Activated T-helper 1 cell treated with anti-CD3 and anti-CD28 coated beads, Interleukin-12 subunit alpha, Interleukin-12 subunit beta, Interleukin-2, Interleukin-4 antibody, amounts not matched to agents 30 ng/mL and 10 ng/mL and 1 ng/mL, durations not matched to agents 14 hours and 24 hours and 36 hours (primary cell): ENCODE data around the gene DLL1. TPM values are rescaled to one million over a fixed set of nuclear protein-coding genes. Genes with fewer than 3 reads are reported as not detected.
A peak's percentile ranks its signal among the peaks of the same experiment; 100 is the strongest.

Source experiments
- DNase-seq: peaks from one replicate; pipeline ENCODE4 v3.0.0; 2021; ENCODE audit warnings: low spot score
- H3K27ac Mint-ChIP-seq: one replicate; pipeline ENCODE4 v1.8.0; 2021; ENCODE audit warnings: mild to moderate bottlenecking, mixed read lengths
- H3K27me3 Mint-ChIP-seq: one replicate; pipeline ENCODE4 v1.8.0; 2022; ENCODE audit warnings: mild to moderate bottlenecking, moderate library complexity, mixed read lengths; ENCODE audit not compliant: insufficient read depth
- H3K36me3 Mint-ChIP-seq: one replicate; pipeline ENCODE4 v1.8.0; 2021; ENCODE audit warnings: low read depth, mixed read lengths
- H3K4me1 Mint-ChIP-seq: one replicate; pipeline ENCODE4 v1.8.0; 2021; ENCODE audit warnings: low read depth, mixed read lengths
- H3K4me3 Mint-ChIP-seq: one replicate; pipeline ENCODE4 v1.8.0; 2021; ENCODE audit warnings: mild to moderate bottlenecking, moderate library complexity, mixed read lengths
- H3K9me3 Mint-ChIP-seq: one replicate; pipeline ENCODE4 v1.8.0; 2021; ENCODE audit warnings: mixed read lengths
- intact Hi-C: fragments of 100-400 bp; cut with micrococcal nuclease; formaldehyde crosslinking; loops from one replicate; pipeline ENCODE4 v1.15.1; 2024
- total RNA-seq: library from RNA; stranded (reverse); gene quantifications from 2 replicates; pipeline ENCODE4 v1.2.3, GENCODE V29; 2022

DLL1 gene
- total RNA-seq, 1 donor from 2014 or later = not detected

- H3K27ac Mint-ChIP-seq = no peak overlapping the region
- H3K36me3 Mint-ChIP-seq = peaks cover 3% of the 10 kb centered on the region
- DNase-seq = no peak
- H3K4me3 Mint-ChIP-seq = no peak overlapping the region
- H3K9me3 Mint-ChIP-seq = no peaks in the 10 kb centered on the region
- intact Hi-C loops = no loop called here
- H3K4me1 Mint-ChIP-seq = peaks cover 14% of the 10 kb centered on the region
- peaks cover 58% of the 10 kb centered on the region for H3K27me3 Mint-ChIP-seq
These were observed 5.4 kb downstream of the DLL1 start for GRCh38 chr6:170285482-170285881.

- Mint-ChIP-seq H3K4me3 (no peak overlapping the region), H3K4me1 (peaks cover 8% of the 10 kb centered on the region), H3K27ac (no peak overlapping the region), H3K27me3 (peaks cover 57% of the 10 kb centered on the region), H3K36me3 (peaks cover 3% of the 10 kb centered on the region), H3K9me3 (no peaks in the 10 kb centered on the region)
- intact Hi-C loops = no loop called here
- DNase-seq = no peak
These were observed 5.9 kb downstream of the DLL1 start for GRCh38 chr6:170284866-170285469.

- peaks cover 3% of the 10 kb centered on the region for H3K36me3 Mint-ChIP-seq
- no peak for DNase-seq
- no peak overlapping the region for H3K27ac Mint-ChIP-seq
- H3K27me3 Mint-ChIP-seq = peaks cover 58% of the 10 kb centered on the region
- no peaks in the 10 kb centered on the region for H3K9me3 Mint-ChIP-seq
- H3K4me1 Mint-ChIP-seq = peaks cover 8% of the 10 kb centered on the region
- intact Hi-C loops = no loop called here
- no peak overlapping the region for H3K4me3 Mint-ChIP-seq
These were observed 6.6 kb downstream of the DLL1 start for GRCh38 chr6:170284126-170284773.

GRCh38 chr6:170283212-170284081, 7.4 kb downstream of the DLL1 start:
- Mint-ChIP-seq H3K9me3 (no peaks in the 10 kb centered on the region), H3K27me3 (peaks cover 54% of the 10 kb centered on the region), H3K27ac (no peak overlapping the region), H3K4me1 (peaks cover 2% of the 10 kb centered on the region), H3K36me3 (no peaks in the 10 kb centered on the region), H3K4me3 (no peak overlapping the region)
- no peak for DNase-seq
- intact Hi-C loops = no loop called here

- intact Hi-C loops = no loop called here
- no peak overlapping the region for H3K27ac Mint-ChIP-seq
- H3K36me3 Mint-ChIP-seq = no peaks in the 10 kb centered on the region
- DNase-seq = no peak
- H3K9me3 Mint-ChIP-seq = no peaks in the 10 kb centered on the region
- no peak overlapping the region for H3K4me3 Mint-ChIP-seq
- no peaks in the 10 kb centered on the region for H3K4me1 Mint-ChIP-seq
- peaks cover 52% of the 10 kb centered on the region for H3K27me3 Mint-ChIP-seq
These were observed 8.2 kb downstream of the DLL1 start for GRCh38 chr6:170282512-170283158.

GRCh38 chr6:170281331-170282292, 9.3 kb downstream of the DLL1 start:
- Mint-ChIP-seq H3K27ac (no peak overlapping the region), H3K4me1 (no peaks in the 10 kb centered on the region), H3K27me3 (peaks cover 51% of the 10 kb centered on the region), H3K9me3 (no peaks in the 10 kb centered on the region), H3K4me3 (no peak overlapping the region), H3K36me3 (no peaks in the 10 kb centered on the region)
- intact Hi-C loops = no loop called here
- DNase-seq = no peak

GRCh38 chr6:170280689-170281045, 10.2 kb downstream of the DLL1 start:
- H3K4me3 Mint-ChIP-seq = peak overlapping the region; percentile 30
- no peaks in the 10 kb centered on the region for H3K9me3 Mint-ChIP-seq
- H3K36me3 Mint-ChIP-seq = no peaks in the 10 kb centered on the region
- no peak for DNase-seq
- peaks cover 52% of the 10 kb centered on the region for H3K27me3 Mint-ChIP-seq
- no peaks in the 10 kb centered on the region for H3K4me1 Mint-ChIP-seq
- intact Hi-C loops = no loop called here
- no peak overlapping the region for H3K27ac Mint-ChIP-seq

- intact Hi-C loops = loop anchor here (10.0 kb wide), 1 partner anchor 135 kb away; no protein-coding TSS in a partner anchor
- H3K36me3 Mint-ChIP-seq = no peaks in the 10 kb centered on the region
- no peak overlapping the region for H3K27ac Mint-ChIP-seq
- H3K27me3 Mint-ChIP-seq = peaks cover 54% of the 10 kb centered on the region
- DNase-seq = no peak
- peak overlapping the region; percentile 30 for H3K4me3 Mint-ChIP-seq
- H3K4me1 Mint-ChIP-seq = no peaks in the 10 kb centered on the region
- H3K9me3 Mint-ChIP-seq = no peaks in the 10 kb centered on the region
These were observed 10.7 kb downstream of the DLL1 start for GRCh38 chr6:170279977-170280688.

GRCh38 chr6:170279426-170279825, 11.5 kb downstream of the DLL1 start:
- peaks cover 56% of the 10 kb centered on the region for H3K27me3 Mint-ChIP-seq
- no peaks in the 10 kb centered on the region for H3K9me3 Mint-ChIP-seq
- intact Hi-C loops = loop anchor here (10.0 kb wide), 1 partner anchor 135 kb away; no protein-coding TSS in a partner anchor
- H3K36me3 Mint-ChIP-seq = no peaks in the 10 kb centered on the region
- no peak overlapping the region for H3K4me3 Mint-ChIP-seq
- DNase-seq = no peak
- H3K4me1 Mint-ChIP-seq = no peaks in the 10 kb centered on the region
- no peak overlapping the region for H3K27ac Mint-ChIP-seq

- intact Hi-C loops = loop anchor here (10.0 kb wide), 1 partner anchor 134 kb away; no protein-coding TSS in a partner anchor
- no peak overlapping the region for H3K27ac Mint-ChIP-seq
- no peak for DNase-seq
These were observed 12.2 kb downstream of the DLL1 start for GRCh38 chr6:170278743-170279094.

GRCh38 chr6:170277893-170278742, 12.8 kb downstream of the DLL1 start:
- H3K27ac Mint-ChIP-seq = no peak overlapping the region
- H3K4me3 Mint-ChIP-seq = no peak overlapping the region
- H3K27me3 Mint-ChIP-seq = peaks cover 64% of the 10 kb centered on the region

More at GRCh38 chr6:170278743-170279094, 12.2 kb downstream of the DLL1 start:
- H3K36me3 Mint-ChIP-seq = no peaks in the 10 kb centered on the region
- no peaks in the 10 kb centered on the region for H3K4me1 Mint-ChIP-seq
- H3K4me3 Mint-ChIP-seq = no peak overlapping the region
- peaks cover 60% of the 10 kb centered on the region for H3K27me3 Mint-ChIP-seq
- no peaks in the 10 kb centered on the region for H3K9me3 Mint-ChIP-seq

More at GRCh38 chr6:170277893-170278742, 12.8 kb downstream of the DLL1 start:
- H3K9me3 Mint-ChIP-seq = no peaks in the 10 kb centered on the region
- intact Hi-C loops = loop anchor here (10.0 kb wide), 1 partner anchor 133 kb away; no protein-coding TSS in a partner anchor
- H3K36me3 Mint-ChIP-seq = no peaks in the 10 kb centered on the region
- no peak for DNase-seq
- no peaks in the 10 kb centered on the region for H3K4me1 Mint-ChIP-seq
